ENCODE measurements around the gene RHBDF1.

DNA sequence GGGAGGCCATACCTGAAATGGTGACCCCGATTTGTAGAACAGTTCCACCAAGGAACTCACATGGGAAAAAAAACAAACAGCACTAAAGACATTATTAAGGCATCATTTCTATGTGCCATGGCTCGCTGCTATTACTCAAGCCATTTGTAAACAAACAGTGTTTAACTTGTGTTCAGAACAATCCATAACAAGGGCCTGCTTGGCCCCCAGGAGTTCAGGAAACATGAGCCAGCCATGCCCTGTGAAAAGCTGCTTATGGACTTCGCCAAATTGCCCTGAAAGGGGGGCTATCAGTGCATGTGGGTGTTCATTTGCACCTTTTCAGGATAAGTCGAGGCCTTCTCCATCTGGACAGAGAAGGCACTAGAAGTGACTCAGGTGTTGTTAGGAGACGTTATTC, 27.0 kb downstream of the RHBDF1 start:
- TF ChIP-seq EZH2 (IDR thresholded peaks at IDR 0.05) (no peak), POLR2AphosphoS5 (IDR thresholded peaks at IDR 0.05; ENCODE audit: borderline replicate concordance, low read depth, low read length) (no peak)

Measured in SK-N-MC (cell line).